Vagina (tissue), 2 donors: Measurements from ENCODE around the gene COG6. TPM values are rescaled to one million over a fixed set of nuclear protein-coding genes. Genes with fewer than 3 reads are reported as not detected.

Experiments used
- DNase-seq, 2 donors: peaks; one replicate each; pipeline ENCODE4 v3.0.0-alpha.2; 2017; ENCODE audit errors: extremely low spot score in 2 of 2
- H3K27ac ChIP-seq: fragments of 200-600 bp; sonication (generic); one replicate; pipeline ENCODE4 v1.5.1; 2019
- H3K27me3 ChIP-seq: fragments of 200-600 bp; sonication (generic); one replicate; pipeline ENCODE4 v1.5.1; 2019
- H3K36me3 ChIP-seq, 2 donors: fragments of 200-600 bp; sonication (generic); one replicate each; pipeline ENCODE4 v1.5.1; 2017 to 2019
- H3K4me1 ChIP-seq: fragments of 200-600 bp; sonication (generic); one replicate; pipeline ENCODE4 v1.5.1; 2019
- H3K4me3 ChIP-seq, 2 donors: fragments of 200-600 bp; sonication (generic); 1 replicate in 1 of 2; 2 replicates in 1 of 2; pipeline ENCODE4 v1.5.1; 2016 to 2019
- H3K9me3 ChIP-seq: fragments of 200-600 bp; sonication (generic); one replicate; pipeline ENCODE4 v1.5.1; 2019
- CTCF ChIP-seq, 3 experiments: fragments of 450-650 bp in 2 of 3; fragments of 200-600 bp in 1 of 3; sonication (generic) in 1 of 3; IDR thresholded peaks; one replicate each; pipeline ENCODE4 v1.5.1; 2017 to 2019; ENCODE audit warnings: antibody characterized with exemption in 3 of 3, mild to moderate bottlenecking in 2 of 3, moderate library complexity in 2 of 3
- POLR2A ChIP-seq, 2 donors: fragments of 450-650 bp; IDR thresholded peaks; one replicate each; pipeline ENCODE4 v1.6.1; 2017; ENCODE audit warnings: antibody characterized with exemption in 2 of 2, mild to moderate bottlenecking in 2 of 2, moderate library complexity in 2 of 2
- POLR2AphosphoS5 ChIP-seq, 2 donors: sonication (generic); formaldehyde crosslinking; IDR thresholded peaks; one replicate each; pipeline ENCODE4 v1.9.0; 2017; ENCODE audit warnings: antibody characterized with exemption in 2 of 2, mild to moderate bottlenecking in 2 of 2, low read depth in 1 of 2; ENCODE audit not compliant: insufficient read depth in 1 of 2
- intact Hi-C: fragments of 100-400 bp; cut with DNase I; formaldehyde crosslinking; loops from one replicate; pipeline ENCODE4 v1.15.1; 2023
- total RNA-seq: library from RNA; depleted of rRNA; stranded (reverse); fragments of >200 nt; gene quantifications from one replicate; pipeline ENCODE4 v1.2.3, GENCODE V29; 2016

Gene COG6
- total RNA-seq, 1 donor from 2014 or later = 15.2 TPM

GRCh38 chr13:39684531-39685137, 29.2 kb downstream of the COG6 start:
- DNase-seq = no peak
- Histone ChIP-seq H3K27ac (no peak overlapping the region), H3K4me3 (no peak overlapping the region), H3K36me3 (peaks cover 0 to 9% of the 10 kb centered on the region in 2 donors), H3K4me1 (no peaks in the 10 kb centered on the region), H3K27me3 (no peaks in the 10 kb centered on the region), H3K9me3 (no peaks in the 10 kb centered on the region)
- intact Hi-C loops = no loop called here
- TF ChIP-seq POLR2AphosphoS5 (IDR thresholded peaks at IDR 0.05; ENCODE audit: insufficient read depth in 1 of 2, low read depth in 1 of 2) (no peak), CTCF (IDR thresholded peaks at IDR 0.05) (peak; percentile 30 to 43 (median 31)), POLR2A (IDR thresholded peaks at IDR 0.05) (no peak)

DNA sequence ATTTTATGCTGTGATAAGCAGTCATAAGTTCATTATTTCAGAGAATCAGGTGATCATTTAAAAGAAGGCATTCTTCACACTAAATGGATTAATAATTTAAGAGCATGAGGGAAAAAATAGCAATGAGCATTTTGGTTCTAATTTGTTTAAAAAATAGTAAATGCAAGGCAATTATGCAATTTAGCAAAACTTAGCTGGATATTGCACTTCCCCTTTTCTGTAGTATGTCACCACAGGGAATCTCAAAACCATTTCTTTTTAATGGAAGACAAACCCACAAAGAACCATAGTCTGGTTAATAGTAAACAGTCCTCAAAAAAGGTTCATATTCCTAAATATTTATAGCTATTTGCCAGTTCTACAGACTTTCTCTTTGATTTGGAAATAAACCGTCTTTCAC, 30.2 kb downstream of the COG6 start:
- no peaks in the 10 kb centered on the region for H3K4me1 ChIP-seq
- DNase-seq = no peak
- no peaks in the 10 kb centered on the region for H3K27me3 ChIP-seq
- H3K27ac ChIP-seq = no peak overlapping the region
- no peaks in the 10 kb centered on the region for H3K9me3 ChIP-seq
- H3K4me3 ChIP-seq = no peak overlapping the region
- peaks cover 0 to 3% of the 10 kb centered on the region in 2 donors for H3K36me3 ChIP-seq
- no peak for TF ChIP-seq CTCF (IDR thresholded peaks at IDR 0.05)
- no peak for TF ChIP-seq POLR2A (IDR thresholded peaks at IDR 0.05)
- no peak for TF ChIP-seq POLR2AphosphoS5 (IDR thresholded peaks at IDR 0.05; ENCODE audit: insufficient read depth in 1 of 2, low read depth in 1 of 2)
- intact Hi-C loops = no loop called here

DNA sequence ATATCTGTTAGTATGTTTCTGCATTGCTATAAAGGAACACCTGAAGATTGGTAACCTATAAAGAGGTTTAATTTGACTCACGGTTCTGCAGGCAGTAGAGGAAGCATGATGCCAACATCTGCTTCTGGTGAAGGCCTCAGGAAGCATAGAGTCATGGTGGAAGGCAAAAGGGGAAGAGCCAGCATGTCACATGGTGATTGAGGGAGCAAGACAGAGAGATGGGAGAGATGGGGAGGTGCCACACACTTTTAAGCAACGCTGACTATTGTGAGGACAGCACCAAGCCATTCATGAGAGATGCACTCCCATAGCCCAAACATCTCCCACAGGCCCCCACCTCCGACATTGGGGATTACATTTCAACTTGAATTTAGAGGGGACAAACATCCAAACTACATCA, 32.8 kb downstream of the COG6 start:
- Histone ChIP-seq H3K4me1 (no peaks in the 10 kb centered on the region), H3K27ac (no peak overlapping the region), H3K27me3 (no peaks in the 10 kb centered on the region), H3K36me3 (no peaks in the 10 kb centered on the region), H3K9me3 (no peaks in the 10 kb centered on the region), H3K4me3 (no peak overlapping the region)
- intact Hi-C loops = no loop called here
- TF ChIP-seq POLR2AphosphoS5 (IDR thresholded peaks at IDR 0.05; ENCODE audit: insufficient read depth in 1 of 2, low read depth in 1 of 2) = no peak
- TF ChIP-seq CTCF (IDR thresholded peaks at IDR 0.05) = no peak
- TF ChIP-seq POLR2A (IDR thresholded peaks at IDR 0.05) = no peak
- DNase-seq = no peak

- Histone ChIP-seq H3K9me3 (no peaks in the 10 kb centered on the region), H3K36me3 (no peaks in the 10 kb centered on the region), H3K27ac (no peak overlapping the region), H3K27me3 (no peaks in the 10 kb centered on the region), H3K4me3 (no peak overlapping the region), H3K4me1 (no peaks in the 10 kb centered on the region)
- intact Hi-C loops = no loop called here
- no peak for TF ChIP-seq POLR2AphosphoS5 (IDR thresholded peaks at IDR 0.05; ENCODE audit: insufficient read depth in 1 of 2, low read depth in 1 of 2)
- TF ChIP-seq CTCF (IDR thresholded peaks at IDR 0.05) = no peak
- no peak for TF ChIP-seq POLR2A (IDR thresholded peaks at IDR 0.05)
- DNase-seq = no peak
Measured at GRCh38 chr13:39688699-39689405, 33.4 kb downstream of the COG6 start.
